GM10248 (cell line): ENCODE data around the gene PPP1R15A.

Experiments used
- CTCF ChIA-PET: fragments of 300-600 bp; sonication (Branson Sonifier 250); formaldehyde crosslinking; extraction: SDS; loops from one replicate; lab custom pipeline; 2021; ENCODE audit warnings: antibody characterized with exemption; lab: Yijun Ruan, JAX
- POLR2A ChIA-PET: fragments of 350-650 bp; sonication (Branson Sonifier 250); formaldehyde crosslinking; extraction: SDS; loops from one replicate; lab custom pipeline; 2020; ENCODE audit warnings: antibody characterized with exemption; lab: Yijun Ruan, JAX
- DNase-seq: peaks from one replicate; pipeline ENCODE4 v3.0.0; 2012; ENCODE audit errors: extremely low spot score
- CTCF ChIP-seq: IDR thresholded peaks from 2 replicates; pipeline ENCODE4 v1.5.1; 2012; ENCODE audit warnings: mild to moderate bottlenecking, low read depth; ENCODE audit errors: extremely low read depth, missing control alignments, control extremely low read depth

PPP1R15A gene

GRCh38 chr19:48853483-48853882 lies 18.7 kb upstream of the PPP1R15A start:
- no peak for TF ChIP-seq CTCF
- no peak for DNase-seq
- ChIA-PET POLR2A (interaction anchor here (0.6 kb wide), 2 partner anchors 9 to 43 kb away, joined by 4 to 6 read pairs; no protein-coding TSS in a partner anchor), CTCF (interaction anchor here (1.7 to 7.9 kb wide), 2 partner anchors 10 to 65 kb away, joined by 3 to 66 read pairs; no protein-coding TSS in a partner anchor)

GRCh38 chr19:48854103-48854502 lies 18.1 kb upstream of the PPP1R15A start:
- CTCF ChIA-PET, result interaction anchor here (0.9 to 7.9 kb wide), 3 partner anchors 11 to 66 kb away, joined by 3 to 66 read pairs (median 3); no protein-coding TSS in a partner anchor

GRCh38 chr19:48856921-48857320 lies 15.3 kb upstream of the PPP1R15A start:
- ChIA-PET CTCF (interaction anchor here (1.3 to 7.9 kb wide), 2 partner anchors 14 to 69 kb away, joined by 4 to 66 read pairs; no protein-coding TSS in a partner anchor), POLR2A (interaction anchor here (0.7 kb wide), 1 partner anchor 10 kb away, joined by 6 read pairs; no protein-coding TSS in a partner anchor)
- TF ChIP-seq CTCF, result no peak
- no peak for DNase-seq

More at GRCh38 chr19:48854103-48854502, 18.1 kb upstream of the PPP1R15A start:
- no peak for DNase-seq
- no peak for TF ChIP-seq CTCF
- POLR2A ChIA-PET, result interaction anchor here (0.6 kb wide), 1 partner anchor 44 kb away, joined by 4 read pairs; no protein-coding TSS in a partner anchor

- TF ChIP-seq CTCF, result no peak
- DNase-seq, result peak; percentile 85
- ChIA-PET POLR2A (interaction anchor here (1.1 to 1.5 kb wide), 2 partner anchors 14 to 16 kb away, joined by 3 to 4 read pairs; partner anchors contain the start of gene PPP1R15A), CTCF (interaction anchor here (1.0 to 7.9 kb wide), 2 partner anchors 16 to 64 kb away, joined by 3 to 66 read pairs; no protein-coding TSS in a partner anchor)
Measured at GRCh38 chr19:48858984-48859710, 13.1 kb upstream of the PPP1R15A start.

- ChIA-PET CTCF (interaction anchor here (0.7 to 1.2 kb wide), 2 partner anchors 16 to 133 kb away, joined by 3 to 4 read pairs; partner anchors contain the start of genes GYS1 and RUVBL2), POLR2A (interaction anchor here (1.1 kb wide), 1 partner anchor 15 kb away, joined by 3 read pairs; no protein-coding TSS in a partner anchor)
- TF ChIP-seq CTCF, result no peak
- DNase-seq, result peak; percentile 56
Measured at GRCh38 chr19:48859711-48860572, 12.3 kb upstream of the PPP1R15A start.

- no peak for DNase-seq
- TF ChIP-seq CTCF, result no peak
- ChIA-PET CTCF (interaction anchor here (1.6 kb wide), 2 partner anchors 19 to 73 kb away, joined by 4 to 7 read pairs; no protein-coding TSS in a partner anchor), POLR2A (interaction anchor here (1.0 to 1.1 kb wide), 2 partner anchors 11 to 35 kb away, joined by 3 read pairs; partner anchors contain the start of gene PPP1R15A)
Measured at GRCh38 chr19:48861313-48861712, 10.9 kb upstream of the PPP1R15A start.
